ENCODE measurements around the gene MRC2. TPM values are rescaled to one million over a fixed set of nuclear protein-coding genes. Genes with fewer than 3 reads are reported as not detected.

MRC2 gene
- total and polyA plus RNA-seq, 2 of the 13 experiments (the other 11 are each of a cell fraction or from before 2014, with no cell fraction given): not detected

DNA sequence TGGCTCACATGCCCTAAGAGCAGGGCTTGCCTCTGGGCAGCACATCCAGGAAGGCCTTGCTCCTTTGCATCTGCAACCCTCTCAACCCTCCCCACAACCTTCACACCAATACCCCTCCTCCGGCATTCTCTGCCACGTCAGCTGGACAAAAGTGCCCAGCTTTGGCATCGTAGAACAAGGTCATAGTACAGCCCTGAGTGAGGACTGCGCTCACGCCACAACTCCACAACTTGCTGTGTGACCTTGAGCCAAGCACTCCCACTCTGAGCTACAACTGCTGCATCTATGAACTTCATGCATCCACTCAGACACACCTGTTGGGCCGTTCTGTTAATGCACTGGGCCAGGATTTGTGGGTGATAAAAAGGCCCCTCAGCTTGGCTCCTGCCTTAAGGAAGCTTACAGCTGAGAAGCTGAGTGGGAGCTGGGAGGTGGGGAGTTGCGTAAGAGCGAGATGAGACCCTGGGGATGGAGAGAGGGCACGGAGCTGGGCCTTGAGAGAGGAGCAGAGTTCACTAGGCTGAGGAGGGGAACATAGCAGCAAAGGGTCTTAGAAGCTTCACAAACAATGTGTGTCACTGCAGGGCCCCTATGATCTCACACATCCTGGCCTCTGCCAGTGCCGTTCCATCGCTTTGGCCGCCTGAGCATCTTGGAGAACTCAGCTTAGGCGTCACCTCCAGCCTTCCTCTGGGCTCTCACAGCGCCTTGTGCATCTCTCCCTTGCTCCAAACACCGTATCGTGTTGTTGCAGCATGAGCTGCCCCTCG lies 8.6 kb upstream of the MRC2 start (continued):
- 0 out of 2 replicates have a peak, but pooled peaks have one; percentile 27 for TF ChIP-seq KDM5B (CRISPR knock-in tag; IDR thresholded peaks at IDR 0.05; ENCODE audit: borderline replicate concordance)
- TF ChIP-seq CSRNP2 (CRISPR knock-in tag; conservative IDR thresholded peaks at IDR 0.05; ENCODE audit: low read depth): no peak
- TF ChIP-seq CEBPB (IDR thresholded peaks at IDR 0.05; ENCODE audit: borderline replicate concordance, low read depth, low read length): peak; percentile 82; the same call in 1 of the 2 replicates
- TF ChIP-seq, protein P1, sequence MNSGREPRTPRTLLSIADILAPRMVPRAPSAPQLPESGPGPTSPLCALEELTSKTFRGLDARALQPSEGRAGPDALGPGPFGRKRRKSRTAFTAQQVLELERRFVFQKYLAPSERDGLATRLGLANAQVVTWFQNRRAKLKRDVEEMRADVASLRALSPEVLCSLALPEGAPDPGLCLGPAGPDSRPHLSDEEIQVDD (CRISPR knock-in tag; IDR thresholded peaks at IDR 0.05; ENCODE audit: borderline replicate concordance): no peak
- peak; percentile 60; the same call in 1 of the 2 replicates for TF ChIP-seq ZNF446 (CRISPR knock-in tag; IDR thresholded peaks at IDR 0.05)
- peak; percentile 98 for TF ChIP-seq ZNF768 (CRISPR knock-in tag; IDR thresholded peaks at IDR 0.05)
- TF ChIP-seq NRL (CRISPR knock-in tag; IDR thresholded peaks at IDR 0.05; ENCODE audit: borderline replicate concordance): peak; percentile 74; the same call in 1 of the 2 replicates
- TF ChIP-seq ZNF142 (CRISPR knock-in tag; IDR thresholded peaks at IDR 0.05): no peak
- TF ChIP-seq, protein P2, sequence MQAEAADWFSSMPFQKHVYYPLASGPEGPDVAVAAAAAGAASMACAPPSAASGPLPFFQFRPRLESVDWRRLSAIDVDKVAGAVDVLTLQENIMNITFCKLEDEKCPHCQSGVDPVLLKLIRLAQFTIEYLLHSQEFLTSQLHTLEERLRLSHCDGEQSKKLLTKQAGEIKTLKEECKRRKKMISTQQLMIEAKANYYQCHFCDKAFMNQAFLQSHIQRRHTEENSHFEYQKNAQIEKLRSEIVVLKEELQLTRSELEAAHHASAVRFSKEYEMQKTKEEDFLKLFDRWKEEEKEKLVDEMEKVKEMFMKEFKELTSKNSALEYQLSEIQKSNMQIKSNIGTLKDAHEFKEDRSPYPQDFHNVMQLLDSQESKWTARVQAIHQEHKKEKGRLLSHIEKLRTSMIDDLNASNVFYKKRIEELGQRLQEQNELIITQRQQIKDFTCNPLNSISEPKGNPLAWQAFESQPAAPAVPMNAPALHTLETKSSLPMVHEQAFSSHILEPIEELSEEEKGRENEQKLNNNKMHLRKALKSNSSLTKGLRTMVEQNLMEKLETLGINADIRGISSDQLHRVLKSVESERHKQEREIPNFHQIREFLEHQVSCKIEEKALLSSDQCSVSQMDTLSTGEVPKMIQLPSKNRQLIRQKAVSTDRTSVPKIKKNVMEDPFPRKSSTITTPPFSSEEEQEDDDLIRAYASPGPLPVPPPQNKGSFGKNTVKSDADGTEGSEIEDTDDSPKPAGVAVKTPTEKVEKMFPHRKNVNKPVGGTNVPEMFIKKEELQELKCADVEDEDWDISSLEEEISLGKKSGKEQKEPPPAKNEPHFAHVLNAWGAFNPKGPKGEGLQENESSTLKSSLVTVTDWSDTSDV (CRISPR knock-in tag; IDR thresholded peaks at IDR 0.05): 0 out of 2 replicates have a peak, but pooled peaks have one; percentile 37
- TF ChIP-seq, protein P3, sequence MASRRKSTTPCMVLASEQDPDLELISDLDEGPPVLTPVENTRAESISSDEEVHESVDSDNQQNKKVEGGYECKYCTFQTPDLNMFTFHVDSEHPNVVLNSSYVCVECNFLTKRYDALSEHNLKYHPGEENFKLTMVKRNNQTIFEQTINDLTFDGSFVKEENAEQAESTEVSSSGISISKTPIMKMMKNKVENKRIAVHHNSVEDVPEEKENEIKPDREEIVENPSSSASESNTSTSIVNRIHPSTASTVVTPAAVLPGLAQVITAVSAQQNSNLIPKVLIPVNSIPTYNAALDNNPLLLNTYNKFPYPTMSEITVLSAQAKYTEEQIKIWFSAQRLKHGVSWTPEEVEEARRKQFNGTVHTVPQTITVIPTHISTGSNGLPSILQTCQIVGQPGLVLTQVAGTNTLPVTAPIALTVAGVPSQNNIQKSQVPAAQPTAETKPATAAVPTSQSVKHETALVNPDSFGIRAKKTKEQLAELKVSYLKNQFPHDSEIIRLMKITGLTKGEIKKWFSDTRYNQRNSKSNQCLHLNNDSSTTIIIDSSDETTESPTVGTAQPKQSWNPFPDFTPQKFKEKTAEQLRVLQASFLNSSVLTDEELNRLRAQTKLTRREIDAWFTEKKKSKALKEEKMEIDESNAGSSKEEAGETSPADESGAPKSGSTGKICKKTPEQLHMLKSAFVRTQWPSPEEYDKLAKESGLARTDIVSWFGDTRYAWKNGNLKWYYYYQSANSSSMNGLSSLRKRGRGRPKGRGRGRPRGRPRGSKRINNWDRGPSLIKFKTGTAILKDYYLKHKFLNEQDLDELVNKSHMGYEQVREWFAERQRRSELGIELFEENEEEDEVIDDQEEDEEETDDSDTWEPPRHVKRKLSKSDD (CRISPR knock-in tag; IDR thresholded peaks at IDR 0.05; ENCODE audit: low read depth): 0 out of 2 replicates have a peak, but pooled peaks have one; percentile 54
- TF ChIP-seq CEBPG (CRISPR knock-in tag; IDR thresholded peaks at IDR 0.05): peak; percentile 39; the same call in 1 of the 2 replicates

All from HepG2 (cell line).